Measurements from ENCODE around the gene XYLT1.

The XYLT1 gene

GRCh38 chr16:17257426-17258023 is 213.2 kb downstream of the XYLT1 start:
- TF ChIP-seq CTCF (IDR thresholded peaks at IDR 0.05; ENCODE audit: borderline replicate concordance, insufficient read depth, low read depth, low read length), result no peak
- no peak overlapping the region for H3K4me3 ChIP-seq (ENCODE audit: low read depth, low read length)

GRCh38 chr16:17252701-17253100 is 218.1 kb downstream of the XYLT1 start:
- no peak for TF ChIP-seq CTCF (IDR thresholded peaks at IDR 0.05; ENCODE audit: borderline replicate concordance, insufficient read depth, low read depth, low read length)
- H3K4me3 ChIP-seq (ENCODE audit: low read depth, low read length), result no peak overlapping the region

- TF ChIP-seq CTCF (IDR thresholded peaks at IDR 0.05; ENCODE audit: borderline replicate concordance, insufficient read depth, low read depth, low read length), result no peak
These were observed 218.7 kb downstream of the XYLT1 start for GRCh38 chr16:17252064-17252463.

GRCh38 chr16:17251496-17251895 is 219.3 kb downstream of the XYLT1 start:
- peak; percentile 26; the same call in 1 of the 2 replicates for TF ChIP-seq CTCF (IDR thresholded peaks at IDR 0.05; ENCODE audit: borderline replicate concordance, insufficient read depth, low read depth, low read length)
- no peak overlapping the region for H3K4me3 ChIP-seq (ENCODE audit: low read depth, low read length)

More at GRCh38 chr16:17252064-17252463, 218.7 kb downstream of the XYLT1 start:
- H3K4me3 ChIP-seq (ENCODE audit: low read depth, low read length), result no peak overlapping the region

- no peak overlapping the region for H3K4me3 ChIP-seq (ENCODE audit: low read depth, low read length)
- no peak for TF ChIP-seq CTCF (IDR thresholded peaks at IDR 0.05; ENCODE audit: borderline replicate concordance, insufficient read depth, low read depth, low read length)
These were observed 223.6 kb downstream of the XYLT1 start for GRCh38 chr16:17246974-17247732.

GRCh38 chr16:17246268-17246885 is 224.4 kb downstream of the XYLT1 start:
- no peak overlapping the region for H3K4me3 ChIP-seq (ENCODE audit: low read depth, low read length)
- no peak for TF ChIP-seq CTCF (IDR thresholded peaks at IDR 0.05; ENCODE audit: borderline replicate concordance, insufficient read depth, low read depth, low read length)

Measured in GM12875 (cell line).